LNCaP clone FGC (cell line): ENCODE results near the gene H2AZ2.
A peak's percentile ranks its signal among the peaks of the same experiment; 100 is the strongest.

Experiments
- DNase-seq: peaks from one replicate; pipeline ENCODE4 v3.0.0-alpha.2; 2011; ENCODE audit warnings: low read depth
- H3K4me3 ChIP-seq: 2 replicates; pipeline ENCODE4 v1.5.1; 2011; ENCODE audit warnings: mild to moderate bottlenecking, low read depth, low read length, control low read depth
- CTCF ChIP-seq: IDR thresholded peaks from 2 replicates; pipeline ENCODE4 v1.5.1; 2012; ENCODE audit warnings: mild to moderate bottlenecking; ENCODE audit not compliant: control insufficient read depth, insufficient read depth; ENCODE audit errors: extremely low read depth

The H2AZ2 gene

GRCh38 chr7:44889086-44889781, 41.3 kb upstream of the H2AZ2 start:
- TF ChIP-seq CTCF = no peak
- DNase-seq = no peak
- no peak overlapping the region for H3K4me3 ChIP-seq

- DNase-seq = no peak
- TF ChIP-seq CTCF = no peak
- H3K4me3 ChIP-seq = no peak overlapping the region
Observed at GRCh38 chr7:44887293-44887692, 39.4 kb upstream of the H2AZ2 start.

- TF ChIP-seq CTCF = 0 out of 2 replicates have a peak, but pooled peaks have one; percentile 0
- peak; percentile 84 for DNase-seq
- H3K4me3 ChIP-seq = peak within 1 kb of the TSS; percentile 91
Observed at GRCh38 chr7:44885394-44886317, 37.8 kb upstream of the H2AZ2 start, which contains the start of gene PURB. Gene PURB (minus strand): TSS chr7:44885530. CDS start chr7:44885348, 182 bp downstream.

GRCh38 chr7:44884621-44885393, 36.9 kb upstream of the H2AZ2 start:
- TF ChIP-seq CTCF = no peak
- H3K4me3 ChIP-seq = peak overlapping the region; percentile 78
- peak; percentile 17 for DNase-seq

GRCh38 chr7:44883961-44884620, 36.2 kb upstream of the H2AZ2 start:
- peak overlapping the region; percentile 78 for H3K4me3 ChIP-seq
- DNase-seq = no peak
- no peak for TF ChIP-seq CTCF

- no peak overlapping the region for H3K4me3 ChIP-seq
- no peak for DNase-seq
Observed at GRCh38 chr7:44882899-44883298, 35.0 kb upstream of the H2AZ2 start.

More at GRCh38 chr7:44882899-44883298, 35.0 kb upstream of the H2AZ2 start:
- TF ChIP-seq CTCF = no peak
